ENCODE results near the gene SFPQ.

Gene SFPQ

GRCh38 chr1:35222322-35223083 lies 29.6 kb upstream of the SFPQ start:
- no peaks in the 10 kb centered on the region for H4K20me1 ChIP-seq (ENCODE audit: insufficient read depth, low read length)
- H3K4me3 ChIP-seq (ENCODE audit: low read depth, low read length, poor library complexity, severe bottlenecking) = no peak overlapping the region
- no peak overlapping the region for H2AFZ ChIP-seq (ENCODE audit: low read length)
- H3K79me2 ChIP-seq (ENCODE audit: insufficient read depth, low read length) = no peaks in the 10 kb centered on the region
- no peaks in the 10 kb centered on the region for H3F3A ChIP-seq (ENCODE audit: insufficient read depth, low read length)
- no peaks in the 10 kb centered on the region for H3K9me3 ChIP-seq (ENCODE audit: low read length)
- no peaks in the 10 kb centered on the region for H3K36me3 ChIP-seq (ENCODE audit: insufficient read depth, low read length)
- TF ChIP-seq EZH2 (IDR thresholded peaks at IDR 0.05; ENCODE audit: borderline replicate concordance, low read length) = no peak
- no peak for TF ChIP-seq CTCF (IDR thresholded peaks at IDR 0.05; ENCODE audit: low read length)
- no peaks in the 10 kb centered on the region for H3K27me3 ChIP-seq (ENCODE audit: insufficient read depth, low read length)
- no peak overlapping the region for H3K27ac ChIP-seq (ENCODE audit: low read depth, low read length, poor library complexity, severe bottlenecking)
- no peaks in the 10 kb centered on the region for H3K9me2 ChIP-seq (ENCODE audit: low read depth, low read length)
- H3K9ac ChIP-seq (ENCODE audit: low read length) = no peak overlapping the region
- no peaks in the 10 kb centered on the region for H3K4me1 ChIP-seq (ENCODE audit: insufficient read depth, low read length, severe bottlenecking)
- H3K4me2 ChIP-seq (ENCODE audit: low read length) = no peak overlapping the region

- H3K4me3 ChIP-seq (ENCODE audit: low read depth, low read length, poor library complexity, severe bottlenecking) = no peak overlapping the region
- H3K27me3 ChIP-seq (ENCODE audit: insufficient read depth, low read length) = no peaks in the 10 kb centered on the region
- H4K20me1 ChIP-seq (ENCODE audit: insufficient read depth, low read length) = no peaks in the 10 kb centered on the region
- no peaks in the 10 kb centered on the region for H3F3A ChIP-seq (ENCODE audit: insufficient read depth, low read length)
- no peaks in the 10 kb centered on the region for H3K79me2 ChIP-seq (ENCODE audit: insufficient read depth, low read length)
- no peaks in the 10 kb centered on the region for H3K9me2 ChIP-seq (ENCODE audit: low read depth, low read length)
- no peak overlapping the region; the same call in 1 of the 2 replicates for H2AFZ ChIP-seq (ENCODE audit: low read length)
- H3K9me3 ChIP-seq (ENCODE audit: low read length) = no peaks in the 10 kb centered on the region
- no peaks in the 10 kb centered on the region for H3K4me1 ChIP-seq (ENCODE audit: insufficient read depth, low read length, severe bottlenecking)
- H3K27ac ChIP-seq (ENCODE audit: low read depth, low read length, poor library complexity, severe bottlenecking) = no peak overlapping the region
- no peak overlapping the region for H3K4me2 ChIP-seq (ENCODE audit: low read length)
- TF ChIP-seq CTCF (IDR thresholded peaks at IDR 0.05; ENCODE audit: low read length) (peak; percentile 58), EZH2 (IDR thresholded peaks at IDR 0.05; ENCODE audit: borderline replicate concordance, low read length) (no peak)
- H3K36me3 ChIP-seq (ENCODE audit: insufficient read depth, low read length) = no peaks in the 10 kb centered on the region
- no peak overlapping the region for H3K9ac ChIP-seq (ENCODE audit: low read length)
Measured at GRCh38 chr1:35220976-35221375, 28.0 kb upstream of the SFPQ start.

GRCh38 chr1:35215346-35215745 lies 22.4 kb upstream of the SFPQ start:
- H2AFZ ChIP-seq (ENCODE audit: low read length) = no peak overlapping the region
- H3F3A ChIP-seq (ENCODE audit: insufficient read depth, low read length) = no peaks in the 10 kb centered on the region
- TF ChIP-seq CTCF (IDR thresholded peaks at IDR 0.05; ENCODE audit: low read length) (no peak), EZH2 (IDR thresholded peaks at IDR 0.05; ENCODE audit: borderline replicate concordance, low read length) (no peak)
- H3K27ac ChIP-seq (ENCODE audit: low read depth, low read length, poor library complexity, severe bottlenecking) = no peak overlapping the region
- H3K79me2 ChIP-seq (ENCODE audit: insufficient read depth, low read length) = no peaks in the 10 kb centered on the region
- no peak overlapping the region for H3K9ac ChIP-seq (ENCODE audit: low read length)
- no peaks in the 10 kb centered on the region for H3K9me3 ChIP-seq (ENCODE audit: low read length)
- no peaks in the 10 kb centered on the region for H4K20me1 ChIP-seq (ENCODE audit: insufficient read depth, low read length)
- peaks cover 3% of the 10 kb centered on the region; the same call in 1 of the 2 replicates for H3K27me3 ChIP-seq (ENCODE audit: insufficient read depth, low read length)
- no peaks in the 10 kb centered on the region for H3K9me2 ChIP-seq (ENCODE audit: low read depth, low read length)
- H3K4me1 ChIP-seq (ENCODE audit: insufficient read depth, low read length, severe bottlenecking) = peaks cover 8% of the 10 kb centered on the region
- no peaks in the 10 kb centered on the region for H3K36me3 ChIP-seq (ENCODE audit: insufficient read depth, low read length)
- no peak overlapping the region for H3K4me3 ChIP-seq (ENCODE audit: low read depth, low read length, poor library complexity, severe bottlenecking)
- H3K4me2 ChIP-seq (ENCODE audit: low read length) = no peak overlapping the region
